GM15510 (cell line): ENCODE measurements around the gene SGCE.

Source experiments
- POLR2A ChIP-seq: IDR thresholded peaks from 3 replicates; pipeline ENCODE4 v1.6.1; 2011; ENCODE audit warnings: borderline replicate concordance; ENCODE audit not compliant: insufficient read length; ENCODE audit errors: extremely low read depth

SGCE gene

DNA sequence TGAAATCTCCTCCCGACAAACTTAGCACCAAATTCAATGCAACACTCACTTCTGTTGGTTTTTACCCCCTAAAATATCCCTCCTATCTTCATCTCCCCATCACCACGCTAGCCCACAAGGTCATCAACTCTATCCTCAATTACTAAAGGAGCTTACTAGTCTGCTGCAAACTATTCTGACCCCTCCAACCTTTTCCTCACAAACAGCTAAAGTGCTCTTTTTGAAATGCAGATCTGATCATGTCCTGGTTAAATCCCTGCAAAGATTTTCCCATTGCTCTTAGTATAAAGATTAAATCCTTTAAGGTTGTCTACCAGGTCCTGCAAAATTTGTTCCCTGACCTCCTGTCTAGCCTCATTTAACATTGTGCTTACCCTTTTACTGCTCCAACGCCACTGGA, 8.6 kb downstream of the SGCE start:
- no peak for TF ChIP-seq POLR2A

DNA sequence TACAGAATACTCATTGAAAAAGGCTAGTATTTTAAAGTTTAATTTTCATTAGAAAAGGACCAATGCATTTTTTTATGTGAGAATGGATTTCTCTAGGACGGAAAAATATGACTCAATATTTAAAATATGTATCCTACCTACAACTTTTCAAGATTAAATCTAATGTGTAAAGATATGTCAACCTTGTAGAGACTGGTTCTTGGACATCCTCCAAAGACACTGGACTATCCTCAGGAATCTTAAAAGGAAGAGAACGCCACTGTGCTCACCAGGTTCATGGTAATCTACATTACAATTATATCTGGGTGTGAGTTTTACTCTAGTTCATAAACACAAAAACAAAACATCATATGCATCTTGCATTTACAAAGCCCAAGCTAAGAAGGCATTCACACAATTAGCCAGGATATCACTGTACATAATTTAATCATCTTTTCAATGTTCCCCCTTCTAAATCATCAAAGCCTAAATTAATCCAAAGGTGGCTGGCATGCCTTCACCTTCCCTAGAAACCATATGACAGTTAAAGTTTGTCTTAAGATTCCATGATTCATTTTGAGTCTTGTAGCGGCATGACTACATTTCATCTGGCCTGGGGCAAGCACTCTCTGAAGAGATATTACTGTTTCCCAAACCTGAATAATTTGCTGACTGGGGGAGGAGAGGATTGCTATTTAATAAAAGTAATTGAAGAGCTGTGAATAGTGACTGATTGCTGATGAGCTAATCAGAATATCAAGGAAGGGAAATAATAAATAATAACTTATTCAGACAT, 12.0 kb downstream of the SGCE start:
- TF ChIP-seq POLR2A: no peak

DNA sequence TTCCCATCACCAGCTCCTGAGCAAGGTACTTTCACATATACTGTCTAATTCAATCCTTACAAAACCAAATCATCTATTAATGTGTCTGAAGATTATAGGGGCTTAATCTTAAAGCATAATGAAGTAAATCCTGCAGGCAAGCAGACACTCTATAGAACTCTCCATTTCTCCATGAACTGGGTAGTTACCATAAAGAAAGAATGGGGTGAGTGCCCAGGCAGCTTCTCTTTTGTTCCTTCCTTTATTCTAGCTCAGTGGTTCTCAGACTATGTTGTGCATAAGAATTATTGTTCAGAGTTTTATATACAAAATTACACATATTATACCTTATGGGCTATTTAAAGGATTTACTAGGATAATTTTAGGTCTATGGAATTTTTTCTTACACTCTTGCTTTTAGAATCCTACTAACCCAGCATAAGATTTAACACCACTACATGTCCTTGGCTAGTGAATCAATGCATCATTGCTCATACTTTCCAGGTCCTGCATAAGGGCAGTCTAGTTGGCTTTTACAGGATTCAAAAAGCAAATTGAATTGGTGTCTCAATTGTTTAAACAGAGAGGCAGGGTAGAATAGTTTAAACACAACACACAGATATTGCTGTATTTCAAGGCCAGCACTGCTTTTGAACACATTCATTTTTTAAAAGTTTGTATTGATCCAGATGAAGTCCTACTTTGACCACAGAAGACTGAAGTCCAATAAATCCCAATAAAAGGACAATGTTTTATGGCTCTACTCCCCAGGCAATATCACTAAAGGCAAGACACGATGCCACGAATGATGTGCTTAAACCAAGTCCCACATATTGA, 12.9 kb downstream of the SGCE start:
- no peak for TF ChIP-seq POLR2A

DNA sequence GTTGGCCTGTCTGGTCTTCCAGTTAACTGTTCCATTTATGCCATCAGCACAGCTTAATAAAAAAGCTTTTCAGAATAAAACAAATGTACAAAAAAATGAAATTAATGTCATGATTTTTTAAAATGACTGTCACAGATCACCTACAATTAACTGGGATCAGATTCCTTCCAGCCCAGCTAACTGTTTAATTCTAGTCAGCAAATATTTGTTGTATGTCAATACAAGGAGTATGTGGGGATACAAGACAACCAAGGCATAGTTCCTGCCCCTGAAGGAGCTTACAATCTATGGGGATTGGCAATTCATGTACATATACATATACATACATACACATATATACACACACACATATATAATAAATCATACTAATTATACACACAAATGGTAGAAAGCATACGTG, 16.5 kb downstream of the SGCE start:
- TF ChIP-seq POLR2A: no peak

DNA sequence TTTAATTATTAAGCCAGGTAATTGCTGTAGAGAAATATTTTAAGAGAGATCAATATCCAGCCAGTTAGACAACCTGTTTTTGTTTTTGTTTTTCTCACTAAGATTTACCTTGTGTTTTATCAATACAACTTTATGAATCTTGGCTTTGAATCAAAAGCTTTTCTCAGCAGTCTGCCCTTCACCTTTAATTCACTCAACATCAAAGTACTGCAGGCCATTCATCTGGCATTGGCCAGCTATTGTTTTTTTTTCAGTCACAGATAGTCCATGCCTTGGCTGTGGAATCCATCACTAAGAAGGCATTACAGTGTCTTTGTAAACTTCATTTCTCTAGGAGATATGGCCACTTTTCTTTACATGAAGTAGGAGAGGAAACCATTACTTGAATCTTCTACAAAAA, 20.2 kb downstream of the SGCE start:
- TF ChIP-seq POLR2A: no peak

DNA sequence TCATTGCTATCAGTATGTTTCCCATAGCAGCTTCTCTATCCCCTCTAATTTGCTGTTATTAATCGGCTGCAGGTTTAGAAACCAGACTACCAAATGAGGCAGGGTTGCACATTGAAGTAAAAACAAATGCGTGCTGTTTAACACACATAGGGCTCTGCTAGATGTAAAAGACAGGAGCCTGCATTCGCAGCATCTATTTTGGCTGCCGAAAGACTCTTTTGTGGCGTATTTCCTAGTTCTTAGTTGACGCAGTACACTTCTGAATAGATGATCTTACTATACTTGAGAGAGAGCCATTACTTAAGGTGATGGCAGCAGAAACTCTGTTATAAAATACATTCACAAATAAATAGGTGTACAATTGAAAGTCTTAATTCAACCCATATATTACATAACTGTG, 21.4 kb downstream of the SGCE start:
- TF ChIP-seq POLR2A: no peak

DNA sequence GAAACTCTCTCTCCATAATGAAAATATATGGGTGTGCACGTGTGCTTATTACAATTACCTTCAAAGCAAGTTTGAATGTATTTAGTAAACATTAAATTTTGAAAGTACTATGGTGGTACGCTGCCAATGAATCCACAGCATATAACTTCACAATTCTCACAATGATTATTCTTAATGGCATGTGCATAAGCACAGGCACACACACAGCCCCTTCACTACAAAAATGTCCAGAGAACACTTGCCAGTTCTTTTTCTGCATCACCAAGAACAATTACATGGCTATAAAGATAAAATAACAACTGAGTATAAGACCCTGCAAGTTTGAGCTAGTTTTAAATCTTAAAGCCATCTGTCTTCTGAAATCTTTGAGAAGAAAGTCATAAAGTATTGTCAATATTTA, 22.2 kb downstream of the SGCE start:
- TF ChIP-seq POLR2A: no peak

DNA sequence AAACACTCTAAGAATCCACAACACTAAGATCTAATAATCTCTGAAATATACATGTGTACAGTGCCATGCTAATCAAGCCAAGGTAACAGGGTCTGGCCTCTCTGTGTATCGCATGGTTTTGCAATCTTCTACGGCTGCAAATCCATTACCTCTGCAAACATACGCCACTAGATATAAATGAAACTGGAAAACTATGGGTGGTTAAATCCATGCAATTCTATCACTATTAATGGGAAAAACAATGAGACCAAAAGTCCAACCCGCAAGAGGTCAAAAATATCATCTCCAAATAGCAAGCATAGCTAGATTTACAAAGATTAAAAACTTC, 23.0 kb downstream of the SGCE start:
- no peak for TF ChIP-seq POLR2A

DNA sequence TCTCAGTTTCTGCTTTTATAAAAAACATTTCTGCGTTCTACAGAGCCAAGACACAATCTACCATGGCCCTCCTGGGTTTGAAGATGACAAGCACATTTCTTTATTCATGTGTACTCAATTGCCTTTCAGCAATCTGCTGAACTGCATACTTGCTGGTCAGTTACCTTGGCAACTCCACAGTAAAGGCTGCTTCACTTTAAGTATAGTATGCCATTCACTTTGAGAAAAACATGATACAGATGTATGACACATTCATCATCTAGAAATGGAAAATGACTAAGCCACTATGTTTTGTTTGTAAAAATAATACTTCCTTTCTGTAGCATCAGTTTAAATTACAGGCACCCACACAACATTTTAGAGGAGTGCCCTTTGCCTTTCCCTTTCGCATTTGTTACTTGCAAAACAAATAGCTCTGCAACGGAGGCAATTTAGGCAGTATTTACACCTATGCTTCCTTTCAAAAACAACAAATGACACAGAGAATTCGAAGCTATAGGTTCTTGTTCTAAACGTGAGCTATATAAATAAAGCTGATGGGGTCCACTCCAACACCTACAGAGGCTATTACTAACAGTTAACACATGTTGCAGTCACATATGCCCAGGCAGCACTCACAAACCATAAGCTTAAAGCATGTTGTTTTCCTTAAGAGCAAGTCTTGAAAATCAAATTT, 23.5 kb downstream of the SGCE start:
- TF ChIP-seq POLR2A: no peak

DNA sequence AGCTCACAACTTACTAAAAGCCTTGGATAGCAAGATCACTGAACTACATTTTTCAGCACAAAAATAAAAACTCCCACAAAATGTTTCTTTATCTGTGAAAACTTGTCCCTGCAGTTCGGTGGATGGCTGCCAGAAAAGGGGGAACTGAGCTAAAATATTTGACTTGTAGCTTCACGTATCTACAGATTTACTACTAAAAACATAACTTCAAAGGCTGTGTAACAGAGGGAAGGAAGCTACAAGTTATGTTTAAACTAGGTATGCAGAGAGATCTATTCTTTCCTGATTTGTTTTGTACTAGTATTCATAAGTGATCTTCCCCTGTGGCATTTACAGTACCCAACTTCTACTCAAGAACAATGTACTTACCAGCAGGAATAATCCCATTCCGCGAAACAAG, 25.1 kb downstream of the SGCE start:
- TF ChIP-seq POLR2A: no peak

DNA sequence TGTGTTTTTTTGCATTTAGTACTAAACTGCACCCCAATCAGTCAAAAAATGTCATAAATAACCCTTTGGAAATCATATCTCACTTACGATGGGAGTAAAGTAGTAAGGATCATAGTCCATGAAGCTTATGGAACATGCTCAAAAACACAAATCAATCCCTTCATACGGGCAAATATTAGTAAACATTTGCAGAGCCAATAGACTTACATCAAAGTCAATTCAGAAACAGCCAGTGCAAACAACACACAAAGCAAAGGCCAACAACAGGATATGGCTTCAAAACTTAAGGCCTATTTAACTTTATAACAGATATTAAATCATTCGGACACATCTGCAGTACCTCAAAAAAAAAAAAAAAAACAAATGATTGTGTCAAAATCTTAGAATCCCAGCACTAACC, 32.1 kb downstream of the SGCE start:
- TF ChIP-seq POLR2A: no peak

DNA sequence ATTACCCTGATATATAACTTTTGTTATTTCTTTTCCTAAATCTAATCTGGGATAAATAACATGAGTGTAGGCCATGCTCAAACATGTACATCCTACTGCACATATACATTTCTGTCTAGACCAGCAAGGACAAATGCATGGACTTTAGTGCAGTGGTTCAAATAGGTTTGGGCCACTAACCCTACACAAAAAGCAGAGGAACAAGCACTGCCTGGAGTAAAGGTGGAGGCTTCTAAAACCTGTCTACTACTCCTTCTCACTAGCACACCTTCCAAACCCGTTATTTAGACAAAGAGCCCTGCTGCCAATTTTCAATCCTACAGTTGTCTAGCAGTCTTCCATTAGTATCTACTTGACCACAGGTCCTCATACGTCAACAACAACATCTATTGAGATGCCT, 34.8 kb downstream of the SGCE start:
- TF ChIP-seq POLR2A: no peak

DNA sequence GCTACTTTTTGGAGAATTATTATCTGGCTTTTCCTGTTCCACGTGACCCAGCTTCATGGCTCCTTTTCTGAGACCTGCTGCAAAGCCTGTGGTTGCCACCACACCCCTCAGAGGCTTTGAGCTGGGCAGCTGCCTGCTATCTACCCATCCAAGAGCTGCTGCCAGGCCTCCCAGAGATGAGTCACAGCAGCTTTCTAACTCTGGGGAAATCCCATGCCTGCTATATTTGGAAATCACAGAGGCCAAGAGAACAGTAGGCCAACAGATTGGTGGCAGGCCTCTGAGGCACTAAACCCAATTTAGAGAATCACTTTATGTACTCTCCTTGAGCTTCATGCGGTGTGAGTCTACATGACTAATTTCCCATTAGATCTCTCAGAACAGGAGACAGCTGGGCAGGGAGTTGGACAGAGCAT, 35.2 kb downstream of the SGCE start:
- TF ChIP-seq POLR2A: no peak

DNA sequence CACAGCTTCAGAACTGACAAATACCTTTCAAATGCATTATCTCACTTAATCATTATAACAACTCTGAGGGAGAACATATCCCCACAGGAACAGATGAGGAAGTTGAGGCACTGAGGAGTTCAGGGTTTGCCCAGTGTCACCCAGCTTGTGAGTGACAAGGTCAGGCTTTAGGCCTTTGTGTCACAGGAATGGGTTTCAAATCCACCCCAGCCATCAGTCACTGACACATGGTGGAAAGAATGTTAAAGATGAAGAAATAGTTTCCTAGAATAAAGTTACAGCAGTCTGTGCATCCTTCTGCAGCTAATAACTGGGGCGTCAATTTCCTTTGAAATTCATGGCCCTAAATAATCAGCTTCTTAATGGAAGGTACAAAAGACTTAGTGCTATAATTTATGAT, 37.8 kb downstream of the SGCE start:
- TF ChIP-seq POLR2A: no peak

DNA sequence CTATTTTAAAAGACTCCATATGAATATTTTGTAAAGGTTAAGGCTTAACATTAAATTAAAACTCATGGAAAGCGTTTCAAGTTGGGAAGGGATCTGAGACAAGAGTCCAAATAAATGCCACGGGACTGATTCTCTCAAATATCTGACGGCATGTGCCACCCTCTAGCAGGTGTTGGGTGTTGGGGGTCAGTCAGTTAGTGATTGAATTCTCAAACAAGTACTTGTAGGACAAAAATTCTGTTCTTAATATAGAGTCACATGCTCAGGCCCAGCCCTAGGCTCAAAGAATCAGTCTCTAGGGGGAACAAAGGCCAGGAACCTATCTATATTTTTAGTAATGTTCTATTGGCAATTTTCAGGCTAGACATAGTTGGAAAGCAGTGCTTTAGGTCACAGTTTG, 39.1 kb downstream of the SGCE start:
- no peak for TF ChIP-seq POLR2A

DNA sequence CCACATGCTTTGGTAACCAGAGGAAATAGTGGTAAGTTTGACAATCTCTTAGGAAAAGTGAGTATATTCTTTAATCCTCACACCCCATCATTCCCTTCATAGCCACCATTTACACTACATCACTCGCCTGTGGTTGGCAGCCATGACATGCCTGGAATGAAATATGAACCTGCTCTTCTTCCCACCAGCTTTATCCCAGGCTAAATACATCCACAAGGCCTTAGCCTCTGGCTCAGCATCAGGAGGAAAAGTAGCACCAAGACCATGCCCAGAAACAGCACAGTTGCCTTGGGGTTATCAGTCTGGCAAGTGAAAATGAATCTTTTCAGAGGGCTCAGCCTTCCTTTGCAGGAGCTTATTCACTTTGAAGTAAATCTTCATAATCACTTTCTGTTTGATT, 40.3 kb downstream of the SGCE start:
- no peak for TF ChIP-seq POLR2A
